Progenitor cell of endocrine pancreas (in vitro differentiated cells): ENCODE results near the gene DYSF. TPM values are rescaled to one million over a fixed set of nuclear protein-coding genes. Genes with fewer than 3 reads are reported as not detected.

Experiments used
- DNase-seq: peaks from one replicate; pipeline ENCODE4 v3.0.0; 2021; ENCODE audit warnings: low spot score; ENCODE audit not compliant: unreplicated experiment
- H3K27ac Mint-ChIP-seq: 2 replicates; pipeline ENCODE4 v1.8.0; 2021; ENCODE audit warnings: mild to moderate bottlenecking, moderate library complexity, mixed read lengths
- H3K27me3 Mint-ChIP-seq: 2 replicates; pipeline ENCODE4 v1.8.0; 2021; ENCODE audit warnings: mixed read lengths
- H3K36me3 Mint-ChIP-seq: 2 replicates; pipeline ENCODE4 v1.8.0; 2022; ENCODE audit warnings: mixed read lengths; ENCODE audit not compliant: insufficient read depth
- H3K4me1 Mint-ChIP-seq: 2 replicates; pipeline ENCODE4 v1.8.0; 2021; ENCODE audit warnings: low read depth, mixed read lengths
- H3K4me3 Mint-ChIP-seq: 2 replicates; pipeline ENCODE4 v1.8.0; 2021; ENCODE audit warnings: low read depth, mild to moderate bottlenecking, moderate library complexity, mixed read lengths
- H3K9me3 Mint-ChIP-seq: 2 replicates; pipeline ENCODE4 v1.8.0; 2021; ENCODE audit warnings: low read depth, mixed read lengths
- CTCF ChIP-seq: fragments of 200-600 bp; sonication (generic); IDR thresholded peaks from one replicate; pipeline ENCODE4 v1.5.0; 2021; ENCODE audit warnings: antibody characterized with exemption, mild to moderate bottlenecking; ENCODE audit not compliant: unreplicated experiment
- total RNA-seq: library from RNA; stranded (reverse); gene quantifications from 2 replicates; pipeline ENCODE4 v1.2.1, GENCODE V29; 2021

DYSF gene
- total RNA-seq, 1 donor from 2014 or later: 1.4 TPM

DNA sequence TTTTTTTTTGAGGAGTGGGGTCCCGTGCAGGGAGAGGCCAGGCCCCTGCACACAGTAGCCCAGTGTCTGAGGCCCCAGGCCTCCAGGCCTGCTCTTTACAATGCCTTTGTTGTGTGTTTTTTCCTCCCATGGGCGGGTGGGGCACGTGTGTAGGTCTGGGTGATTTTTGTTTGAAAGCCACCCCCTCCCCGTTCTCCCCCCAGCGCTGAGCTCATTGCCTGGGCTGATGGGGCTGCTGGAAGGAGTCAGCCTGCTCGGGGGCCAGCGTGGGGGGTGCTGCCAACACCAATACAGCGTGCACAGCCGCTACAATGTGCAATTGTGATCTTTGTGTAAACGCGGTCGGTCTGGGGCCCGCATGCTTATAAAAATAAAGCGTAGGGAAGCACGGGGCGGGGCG, 142.7 kb downstream of the DYSF start:
- peaks cover 10% of the 10 kb centered on the region for H3K4me1 Mint-ChIP-seq
- H3K36me3 Mint-ChIP-seq: no peaks in the 10 kb centered on the region
- H3K27ac Mint-ChIP-seq: peak overlapping the region; percentile 83
- peaks cover 4% of the 10 kb centered on the region for H3K27me3 Mint-ChIP-seq
- TF ChIP-seq CTCF: no peak
- H3K4me3 Mint-ChIP-seq: no peak overlapping the region
- no peaks in the 10 kb centered on the region for H3K9me3 Mint-ChIP-seq
- peak; percentile 11 for DNase-seq

- Mint-ChIP-seq H3K9me3 (no peaks in the 10 kb centered on the region), H3K4me1 (peaks cover 10% of the 10 kb centered on the region), H3K36me3 (no peaks in the 10 kb centered on the region), H3K27ac (peak overlapping the region; percentile 38), H3K4me3 (no peak overlapping the region), H3K27me3 (peaks cover 3% of the 10 kb centered on the region)
- TF ChIP-seq CTCF: no peak
- DNase-seq: no peak
These were observed 144.4 kb downstream of the DYSF start for GRCh38 chr2:71597756-71598155.

DNA sequence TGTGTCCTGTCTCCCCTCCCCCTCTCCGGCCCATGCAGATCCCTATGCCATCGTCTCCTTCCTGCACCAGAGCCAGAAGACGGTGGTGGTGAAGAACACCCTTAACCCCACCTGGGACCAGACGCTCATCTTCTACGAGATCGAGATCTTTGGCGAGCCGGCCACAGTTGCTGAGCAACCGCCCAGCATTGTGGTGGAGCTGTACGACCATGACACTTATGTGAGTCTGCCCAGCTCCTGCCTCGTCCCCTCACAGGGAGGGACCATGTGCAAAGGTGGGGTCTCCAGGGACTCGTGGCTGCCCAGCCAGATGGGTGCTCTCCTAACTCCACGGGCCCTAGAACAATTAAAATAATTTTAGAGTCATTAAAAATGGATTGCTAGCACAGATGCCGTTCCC, 145.2 kb downstream of the DYSF start:
- no peak overlapping the region for H3K4me3 Mint-ChIP-seq
- H3K27me3 Mint-ChIP-seq: peaks cover 3% of the 10 kb centered on the region
- no peak for DNase-seq
- no peaks in the 10 kb centered on the region for H3K9me3 Mint-ChIP-seq
- no peak for TF ChIP-seq CTCF
- no peaks in the 10 kb centered on the region for H3K36me3 Mint-ChIP-seq
- no peak overlapping the region for H3K27ac Mint-ChIP-seq
- peaks cover 10% of the 10 kb centered on the region for H3K4me1 Mint-ChIP-seq

DNA sequence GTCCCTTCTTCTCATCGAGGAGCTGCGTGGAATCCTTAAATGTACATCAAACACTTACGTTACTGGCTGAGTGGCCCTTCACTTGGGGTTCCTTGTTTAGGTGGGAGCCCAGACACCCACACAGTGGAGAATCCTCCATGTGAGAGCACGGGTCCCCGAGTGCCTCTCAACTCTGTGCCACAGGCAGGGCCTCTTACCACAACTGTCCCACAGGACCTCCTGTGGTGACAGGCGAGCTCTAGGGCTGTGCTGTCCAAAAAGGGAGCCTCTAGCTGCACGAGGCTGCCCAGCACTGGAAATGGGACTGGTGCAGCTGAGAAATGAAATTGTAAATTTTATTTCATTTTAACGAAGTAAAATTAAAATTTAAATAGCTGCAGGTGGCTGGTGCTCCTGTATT, 145.7 kb downstream of the DYSF start:
- H3K27me3 Mint-ChIP-seq: peaks cover 3% of the 10 kb centered on the region
- DNase-seq: no peak
- no peak overlapping the region for H3K27ac Mint-ChIP-seq
- H3K4me3 Mint-ChIP-seq: no peak overlapping the region
- no peaks in the 10 kb centered on the region for H3K9me3 Mint-ChIP-seq
- peaks cover 10% of the 10 kb centered on the region for H3K4me1 Mint-ChIP-seq
- H3K36me3 Mint-ChIP-seq: no peaks in the 10 kb centered on the region
- no peak for TF ChIP-seq CTCF

GRCh38 chr2:71599646-71600236, 146.4 kb downstream of the DYSF start:
- Mint-ChIP-seq H3K4me1 (peaks cover 8% of the 10 kb centered on the region), H3K36me3 (no peaks in the 10 kb centered on the region), H3K27ac (peak overlapping the region; percentile 3), H3K9me3 (no peaks in the 10 kb centered on the region), H3K4me3 (no peak overlapping the region), H3K27me3 (peaks cover 7% of the 10 kb centered on the region)
- DNase-seq: no peak
- TF ChIP-seq CTCF: no peak
